ENCODE data around the gene HIGD1B. TPM values are rescaled to one million over a fixed set of nuclear protein-coding genes. Genes with fewer than 3 reads are reported as not detected.
"Not testable (repeated sequence)": the region's sequence is repeated elsewhere in the genome, so short reads cannot be mapped to it uniquely, and the experiment has no call there.

HIGD1B gene
- total and polyA plus RNA-seq, 3 donors from 2014 or later: 0.81 to 2.6 TPM; not detected in 1

DNA sequence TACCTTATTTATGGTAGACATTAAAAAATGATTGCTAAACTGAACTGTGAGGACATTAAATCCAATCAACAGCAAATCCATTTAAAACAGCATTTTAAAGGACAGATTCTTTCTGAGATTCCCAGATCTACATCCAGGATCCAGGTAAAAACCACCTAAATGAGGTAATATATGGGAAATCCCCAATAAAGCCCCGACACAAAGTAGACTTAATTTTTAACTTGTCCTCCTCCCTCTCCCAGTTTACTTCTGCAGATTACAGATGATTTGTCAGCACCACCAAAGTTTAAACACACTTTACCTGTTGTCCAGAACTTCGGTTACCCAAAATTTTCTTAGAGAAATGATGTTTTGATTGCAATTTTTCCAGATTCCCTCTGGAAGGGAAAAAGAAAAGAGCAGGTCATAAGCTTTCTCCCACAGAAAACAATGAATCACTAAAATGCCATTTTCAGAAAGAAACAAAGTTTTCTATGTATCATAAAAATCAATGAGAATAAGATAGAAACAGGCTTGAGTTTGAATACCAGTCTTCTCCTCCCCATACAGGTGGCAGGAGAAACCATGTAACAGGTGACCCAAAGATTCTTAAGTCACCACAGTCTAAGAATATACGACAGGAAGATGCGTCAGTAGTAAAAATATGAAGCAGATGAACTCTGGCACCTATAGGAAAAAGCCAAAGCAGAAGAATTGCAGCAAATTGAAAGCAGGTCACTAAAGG lies 40.4 kb upstream of the HIGD1B start:
- Histone ChIP-seq H3K27me3 (no peaks in the 10 kb centered on the region), H3K36me3 (ENCODE audit: low read depth, missing control alignments) (no peaks in the 10 kb centered on the region), H3K4me3 (no peak overlapping the region), H3K4me1 (no peaks in the 10 kb centered on the region), H3K9me3 (no peaks in the 10 kb centered on the region), H3K27ac (no peak overlapping the region)
- no peak for DNase-seq
- 79 to 86% methylated on average over 4 of the region's 4 CpGs for WGBS, 2 donors
- intact Hi-C loops (cut with DNase I; ENCODE audit: low total_unique reads): no loop called here
- TF ChIP-seq POLR2A (IDR thresholded peaks at IDR 0.05): no peak
- TF ChIP-seq, protein P1, sequence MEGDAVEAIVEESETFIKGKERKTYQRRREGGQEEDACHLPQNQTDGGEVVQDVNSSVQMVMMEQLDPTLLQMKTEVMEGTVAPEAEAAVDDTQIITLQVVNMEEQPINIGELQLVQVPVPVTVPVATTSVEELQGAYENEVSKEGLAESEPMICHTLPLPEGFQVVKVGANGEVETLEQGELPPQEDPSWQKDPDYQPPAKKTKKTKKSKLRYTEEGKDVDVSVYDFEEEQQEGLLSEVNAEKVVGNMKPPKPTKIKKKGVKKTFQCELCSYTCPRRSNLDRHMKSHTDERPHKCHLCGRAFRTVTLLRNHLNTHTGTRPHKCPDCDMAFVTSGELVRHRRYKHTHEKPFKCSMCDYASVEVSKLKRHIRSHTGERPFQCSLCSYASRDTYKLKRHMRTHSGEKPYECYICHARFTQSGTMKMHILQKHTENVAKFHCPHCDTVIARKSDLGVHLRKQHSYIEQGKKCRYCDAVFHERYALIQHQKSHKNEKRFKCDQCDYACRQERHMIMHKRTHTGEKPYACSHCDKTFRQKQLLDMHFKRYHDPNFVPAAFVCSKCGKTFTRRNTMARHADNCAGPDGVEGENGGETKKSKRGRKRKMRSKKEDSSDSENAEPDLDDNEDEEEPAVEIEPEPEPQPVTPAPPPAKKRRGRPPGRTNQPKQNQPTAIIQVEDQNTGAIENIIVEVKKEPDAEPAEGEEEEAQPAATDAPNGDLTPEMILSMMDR (IDR thresholded peaks at IDR 0.05): no peak

DNA sequence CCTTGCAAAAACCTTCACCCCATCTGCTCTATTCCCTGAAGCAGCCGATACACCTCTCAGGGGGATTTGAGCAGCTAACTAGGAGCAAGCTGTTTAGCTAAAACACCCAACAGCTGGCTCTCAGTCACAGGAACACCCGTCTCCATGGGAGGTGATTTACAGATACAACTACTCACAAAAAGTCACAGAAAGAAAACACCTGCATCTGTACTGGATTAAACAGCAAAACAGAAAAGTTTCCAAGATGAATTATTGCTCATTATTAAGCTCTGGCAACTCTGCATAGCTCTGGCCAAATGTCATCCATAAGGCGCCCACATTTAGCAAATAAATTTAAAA lies 39.9 kb upstream of the HIGD1B start:
- DNase-seq: no peak
- no peaks in the 10 kb centered on the region for H3K9me3 ChIP-seq
- no peaks in the 10 kb centered on the region for H3K27me3 ChIP-seq
- no peak overlapping the region for H3K4me3 ChIP-seq
- WGBS, 2 donors: 59 to 61% methylated on average over 3 of the region's 3 CpGs
- H3K4me1 ChIP-seq: no peaks in the 10 kb centered on the region
- H3K36me3 ChIP-seq (ENCODE audit: low read depth, missing control alignments): no peaks in the 10 kb centered on the region
- intact Hi-C loops (cut with DNase I; ENCODE audit: low total_unique reads): no loop called here
- no peak for TF ChIP-seq POLR2A (IDR thresholded peaks at IDR 0.05)
- no peak overlapping the region for H3K27ac ChIP-seq

DNA sequence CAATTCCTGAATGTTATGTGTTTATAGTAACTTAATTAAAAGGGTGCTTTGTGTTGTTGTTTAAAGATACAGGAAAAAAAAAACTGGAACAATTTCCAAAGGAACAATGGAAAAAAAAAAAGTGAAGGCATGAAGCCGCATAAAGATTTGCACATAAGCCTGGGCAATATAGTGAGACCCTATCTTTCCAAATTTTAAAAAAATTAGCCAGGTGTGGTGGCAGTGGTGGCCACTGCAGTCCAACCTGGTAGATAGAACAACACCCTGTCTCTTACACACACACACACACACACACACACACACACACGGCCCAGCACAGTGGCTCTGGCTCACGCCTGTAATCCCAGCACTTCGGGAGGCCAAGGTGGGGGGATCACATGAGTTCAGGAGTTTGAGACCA lies 39.5 kb upstream of the HIGD1B start:
- Histone ChIP-seq H3K4me1 (no peaks in the 10 kb centered on the region), H3K27me3 (no peaks in the 10 kb centered on the region), H3K27ac (no peak overlapping the region), H3K9me3 (no peaks in the 10 kb centered on the region), H3K36me3 (ENCODE audit: low read depth, missing control alignments) (no peaks in the 10 kb centered on the region), H3K4me3 (no peak overlapping the region)
- DNase-seq: no peak
- WGBS, 2 donors: 87 to 93% methylated on average over 4 of the region's 4 CpGs
- intact Hi-C loops (cut with DNase I; ENCODE audit: low total_unique reads): no loop called here
- no peak for TF ChIP-seq POLR2A (IDR thresholded peaks at IDR 0.05)
- TF ChIP-seq, protein P1 (IDR thresholded peaks at IDR 0.05): no peak

DNA sequence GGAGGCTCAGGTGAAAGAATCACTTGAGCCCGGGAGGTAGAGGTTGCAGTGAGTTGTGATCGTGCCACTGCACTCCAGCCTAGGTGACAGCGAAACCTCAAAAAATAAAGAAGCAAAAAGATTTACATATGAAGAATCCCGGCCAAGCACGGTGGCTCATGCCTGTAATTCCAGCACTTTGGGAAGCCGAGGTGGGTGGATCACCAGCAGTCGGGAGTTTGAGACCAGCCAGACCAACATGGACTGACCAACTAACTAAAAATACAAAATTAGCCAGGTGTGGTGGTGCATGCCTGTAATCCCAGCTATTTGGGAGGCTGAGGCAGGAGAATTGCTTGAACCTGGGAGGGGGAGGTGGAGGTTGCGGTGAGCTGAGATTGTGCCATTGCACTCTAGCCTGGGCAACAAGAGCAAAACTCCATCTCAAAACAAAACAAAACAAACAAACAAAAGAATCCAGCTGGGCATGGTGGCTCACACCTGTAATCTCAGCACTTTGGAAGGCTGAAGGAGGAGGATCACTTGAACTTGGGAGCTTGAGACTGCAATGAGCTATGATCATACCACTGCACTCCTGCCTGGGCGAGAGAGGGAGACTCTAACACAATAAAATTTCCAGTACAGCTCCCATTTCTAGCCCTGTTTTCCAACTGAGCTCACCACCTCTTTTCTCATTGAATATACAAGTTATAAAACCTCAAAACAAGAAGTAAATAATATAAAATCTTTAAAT lies 38.9 kb upstream of the HIGD1B start:
- H3K4me1 ChIP-seq; H3K9me3 ChIP-seq; H3K36me3 ChIP-seq (ENCODE audit: low read depth, missing control alignments); H3K27ac ChIP-seq; intact Hi-C loops (cut with DNase I; ENCODE audit: low total_unique reads); H3K27me3 ChIP-seq; H3K4me3 ChIP-seq; DNase-seq: not testable (repeated sequence)
- 93% methylated on average over 9 of the region's 9 CpGs for WGBS, 2 donors

DNA sequence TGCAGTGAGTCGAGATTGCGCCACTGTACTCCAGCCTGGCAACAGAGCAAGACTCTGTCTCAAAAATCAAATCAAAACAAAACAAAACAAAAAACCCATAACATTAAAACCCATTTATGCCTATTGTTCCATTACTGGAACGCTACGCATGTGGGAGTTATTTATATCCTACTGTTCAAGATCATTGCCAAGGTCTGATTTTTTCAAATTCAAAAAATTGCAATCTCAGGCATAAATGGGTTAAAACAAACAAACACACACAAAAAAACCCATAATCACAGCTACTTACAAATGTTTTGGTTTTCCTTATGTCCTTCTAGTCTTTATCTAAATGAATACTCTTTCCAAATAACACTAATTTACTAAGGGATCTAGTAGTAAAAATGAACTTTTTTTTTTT lies 35.4 kb upstream of the HIGD1B start:
- H3K4me3 ChIP-seq: no peak overlapping the region
- no peaks in the 10 kb centered on the region for H3K27me3 ChIP-seq
- 77 to 82% methylated on average over 4 of the region's 4 CpGs for WGBS, 2 donors
- intact Hi-C loops (cut with DNase I; ENCODE audit: low total_unique reads): no loop called here
- no peak for DNase-seq
- H3K36me3 ChIP-seq (ENCODE audit: low read depth, missing control alignments): no peaks in the 10 kb centered on the region
- no peak overlapping the region for H3K27ac ChIP-seq
- no peaks in the 10 kb centered on the region for H3K4me1 ChIP-seq
- no peaks in the 10 kb centered on the region for H3K9me3 ChIP-seq
- no peak for TF ChIP-seq POLR2A (IDR thresholded peaks at IDR 0.05)
- TF ChIP-seq, protein P1 (IDR thresholded peaks at IDR 0.05): no peak

DNA sequence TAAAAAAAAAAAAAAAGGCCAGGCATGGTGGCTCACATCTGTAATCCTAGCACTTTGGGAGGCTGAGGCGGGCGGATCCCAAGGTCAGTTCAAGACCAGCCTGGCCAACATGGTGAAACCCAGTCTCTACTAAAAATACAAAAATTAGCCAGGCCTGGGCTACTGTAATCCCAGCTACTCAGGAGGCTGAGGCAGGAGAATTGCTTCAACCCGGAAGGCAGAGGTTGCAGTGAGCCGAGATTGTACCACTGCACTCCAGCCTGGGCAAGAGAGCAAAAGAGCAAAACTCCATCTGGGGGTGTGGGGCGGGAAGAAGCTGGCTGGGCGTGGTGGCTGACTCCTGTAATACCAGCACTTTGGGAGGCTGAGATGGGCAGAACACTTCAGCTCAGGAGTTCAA lies 29.2 kb upstream of the HIGD1B start:
- H3K27ac ChIP-seq; H3K27me3 ChIP-seq; H3K36me3 ChIP-seq (ENCODE audit: low read depth, missing control alignments); H3K4me1 ChIP-seq; H3K9me3 ChIP-seq; H3K4me3 ChIP-seq; DNase-seq; intact Hi-C loops (cut with DNase I; ENCODE audit: low total_unique reads): not testable (repeated sequence)
- WGBS, 2 donors: 84 to 88% methylated on average over 6 of the region's 6 CpGs

Measured in testis (tissue), 3 donors.